K562 (cell line): Measurements from ENCODE around the gene ALDH18A1. TPM values are rescaled to one million over a fixed set of nuclear protein-coding genes. Genes with fewer than 3 reads are reported as not detected.

ENCODE experiments used
- BHLHE40 ChIP-seq: IDR thresholded peaks from 2 replicates; pipeline ENCODE4 v1.6.1; 2011; ENCODE audit warnings: low read length, improper control_type of control experiment
- CCNT2 ChIP-seq: IDR thresholded peaks from 2 replicates; pipeline ENCODE4 v1.6.1; 2011; ENCODE audit warnings: borderline replicate concordance, low read depth, mild to moderate bottlenecking, moderate library complexity, mixed read lengths, low read length; ENCODE audit not compliant: insufficient read length; ENCODE audit errors: extremely low read depth
- CHD2 ChIP-seq: IDR thresholded peaks from 2 replicates; pipeline ENCODE4 v1.6.1; 2011; ENCODE audit warnings: low read depth, low read length
- CSDE1 ChIP-seq, 2 experiments: fragments of 450-650 bp; IDR thresholded peaks; 2 replicates each; pipeline ENCODE4 v1.6.1; 2016; ENCODE audit warnings: mild to moderate bottlenecking in 1 of 2
- E4F1 ChIP-seq: fragments of 250-450 bp; sonication (Bioruptor Pico); IDR thresholded peaks from 2 replicates; pipeline ENCODE4 v1.5.0; 2021; ENCODE audit warnings: mild to moderate bottlenecking, borderline replicate concordance
- GTF2F1 ChIP-seq: IDR thresholded peaks from 2 replicates; pipeline ENCODE4 v1.6.1; 2011; ENCODE audit warnings: low read depth, low read length, improper control_type of control experiment
- IFI16 ChIP-seq: fragments of 250-450 bp; sonication (Bioruptor Pico); IDR thresholded peaks from 2 replicates; pipeline ENCODE4 v2.1.2; 2022; ENCODE audit warnings: mild to moderate bottlenecking, inconsistent platforms
- IRF1 ChIP-seq: sonication (generic); formaldehyde crosslinking; IDR thresholded peaks from 2 replicates; pipeline ENCODE4 v1.8.0; 2022; ENCODE audit warnings: missing genetic modification reagents, mild to moderate bottlenecking, borderline replicate concordance
- KAT8 ChIP-seq: fragments of 450-650 bp; IDR thresholded peaks from 2 replicates; pipeline ENCODE4 v1.6.1; 2016; ENCODE audit warnings: low read depth, mild to moderate bottlenecking
- RREB1 ChIP-seq: fragments of 250-450 bp; sonication (Bioruptor Pico); IDR thresholded peaks from 2 replicates; pipeline ENCODE4 v1.4.0; 2020
- TAL1 ChIP-seq: fragments of 450-650 bp; IDR thresholded peaks from 2 replicates; pipeline ENCODE4 v1.6.1; 2016; ENCODE audit warnings: mild to moderate bottlenecking
- ZHX1 ChIP-seq: fragments of 150-350 bp; conservative IDR thresholded peaks from 2 replicates; pipeline ENCODE4 v1.6.1; 2014; ENCODE audit warnings: low read length
- ZNF445 ChIP-seq: fragments of 250-450 bp; sonication (Bioruptor Pico); IDR thresholded peaks from 2 replicates; pipeline ENCODE4 v1.4.0; 2020; ENCODE audit warnings: low read depth, mild to moderate bottlenecking, moderate library complexity
- polyA plus RNA-seq, 8 experiments: library from polyadenylated mRNA; depleted of rRNA in 4 of 8; stranded (reverse) in 5 of 8; unstranded in 3 of 8; fragments of >200 nt; fragmentation: Nextera tagmentation in 2 of 8; fragmentation: Illumina TruSeq in 1 of 8; extraction: Ambion mirVana in 2 of 8; extraction: Trizol in 1 of 8; gene quantifications; 2 replicates each; pipeline versions ENCODE4 v1.2.1 to v1.2.3, GENCODE V29; 2011 to 2014; ENCODE audit warnings: inconsistent platforms in 1 of 8, missing spikeins in 1 of 8
- total RNA-seq, 7 experiments: library from RNA; depleted of rRNA in 6 of 7; stranded (reverse); fragments of >200 nt in 6 of 7; fragmentation: Illumina TruSeq in 2 of 7; extraction: Trizol in 2 of 7; gene quantifications; 2 replicates each; pipeline versions ENCODE4 v1.2.1 to v1.2.3, GENCODE V29; 2011 to 2021; ENCODE audit warnings: low replicate concordance in 1 of 7

The ALDH18A1 gene
- total and polyA plus RNA-seq, 9 of the 15 experiments (the other 6 are each of a cell fraction or from before 2014, with no cell fraction given): 12.0 to 83.3 (median 43.8) TPM

GRCh38 chr10:95693668-95694534 is 37.4 kb upstream of the ALDH18A1 start, which contains the start of gene TCTN3 (continued):
- TF ChIP-seq RREB1 (CRISPR knock-in tag) (no peak), CSDE1 (IDR thresholded peaks at IDR 0.05) (peak in 1 of 2 experiments; percentile 95; a peak in 2 of 4 replicates), ZNF445 (CRISPR knock-in tag) (no peak), E4F1 (CRISPR knock-in tag) (no peak), GTF2F1 (0 out of 2 replicates have a peak, but pooled peaks have one; percentile 14), CCNT2 (no peak), ZHX1 (no peak; the same call in 1 of the 2 replicates), TAL1 (no peak), CHD2 (no peak), IFI16 (CRISPR knock-in tag) (no peak), BHLHE40 (peak; percentile 92), IRF1 (CRISPR knock-in tag) (no peak), KAT8 (no peak)
